GM20431 (cell line): ENCODE data around the gene TTLL11.

Experiments
- in situ Hi-C: fragments of 300-500 bp; cut with MseI, MboI; formaldehyde crosslinking; loops from one replicate; pipeline ENCODE4 v1.15.0; 2020; ENCODE audit warnings: low sequenced_read_pairs; ENCODE audit not compliant: unreplicated experiment

The TTLL11 gene

DNA sequence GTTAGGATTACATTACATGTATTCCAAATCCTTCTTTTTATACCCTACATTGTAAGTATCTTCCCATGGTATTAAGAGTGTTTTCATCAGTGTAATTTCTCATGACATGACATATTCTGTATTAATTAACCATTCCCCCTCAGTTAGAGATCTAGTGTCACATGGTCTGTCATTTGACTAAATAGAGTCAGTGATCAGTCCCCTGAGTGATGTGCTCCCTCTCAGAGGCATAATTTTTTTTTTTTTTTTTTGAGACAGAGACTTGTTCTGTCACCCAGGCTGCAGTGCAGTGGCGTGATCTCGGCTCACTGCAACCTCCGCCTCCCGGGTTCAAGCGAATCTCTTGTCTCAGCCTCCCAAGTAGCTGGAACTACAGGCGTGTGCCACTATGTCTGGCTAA, 218.6 kb downstream of the TTLL11 start:
- in situ Hi-C loops, result no loop called here

DNA sequence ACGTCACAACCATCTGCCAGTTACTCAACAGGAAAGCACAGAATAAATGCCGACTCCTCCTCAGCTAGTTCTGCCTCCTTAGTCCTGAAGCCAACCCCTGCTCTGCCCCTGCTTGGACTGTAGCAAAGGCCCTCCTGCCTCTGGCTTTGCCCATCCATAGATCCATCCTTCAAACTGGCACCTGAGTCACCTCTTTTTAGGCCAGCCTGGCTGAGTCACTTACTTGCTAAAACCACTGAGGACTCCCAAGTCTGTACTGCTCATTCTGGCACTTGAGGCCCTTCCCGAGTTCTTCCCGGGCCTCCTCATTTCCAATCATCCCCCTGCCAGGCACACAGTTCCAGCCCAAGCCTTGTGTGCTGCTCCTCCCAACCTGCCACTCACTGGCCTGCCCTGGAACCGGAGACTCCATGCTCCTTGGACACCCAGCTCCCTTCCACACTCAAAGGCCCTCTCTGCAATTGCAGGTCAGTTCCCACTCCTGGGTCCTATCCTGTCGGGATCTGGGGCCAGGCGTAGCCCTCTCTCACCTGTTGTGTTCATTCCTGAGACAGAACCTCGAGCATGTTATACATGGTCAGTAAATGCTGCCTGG, 221.6 kb downstream of the TTLL11 start:
- in situ Hi-C loops, result no loop called here

DNA sequence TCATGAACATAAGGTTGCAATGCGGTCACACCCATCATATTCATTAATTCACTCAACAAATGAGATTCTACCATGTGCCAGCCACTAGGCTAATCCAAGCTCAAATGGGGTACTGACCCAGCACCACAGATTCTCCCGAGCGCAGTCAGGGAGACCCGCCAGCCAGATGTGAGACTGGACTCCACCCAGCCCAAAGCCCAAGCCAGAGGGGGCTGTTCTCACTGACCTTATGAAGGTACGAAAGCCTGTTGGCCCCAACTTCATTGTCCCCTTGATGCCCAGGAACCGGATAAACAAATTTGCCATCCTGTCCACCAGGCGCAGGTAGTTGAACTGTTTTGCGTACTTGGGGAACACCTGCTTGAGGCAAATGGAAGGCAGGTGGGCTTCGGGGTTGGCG, 222.8 kb downstream of the TTLL11 start:
- in situ Hi-C loops, result no loop called here

DNA sequence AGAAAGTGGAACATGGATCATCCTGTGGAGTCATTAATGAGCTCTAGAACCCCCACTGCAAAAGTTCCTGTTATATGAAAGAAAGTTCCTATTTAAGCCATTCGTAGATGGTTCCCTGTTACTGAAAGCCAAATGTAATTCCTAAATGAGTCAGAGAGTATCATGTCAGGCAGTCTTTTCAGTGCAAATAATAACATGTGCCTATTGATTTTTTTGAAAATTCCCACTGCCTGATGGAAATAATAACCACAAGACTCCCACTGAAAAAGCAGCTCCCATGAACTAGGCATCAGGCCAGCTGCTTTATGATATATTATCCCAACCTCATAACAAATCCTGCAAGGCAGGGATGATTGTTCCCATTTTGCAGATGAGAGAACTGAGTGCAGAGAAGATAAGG, 224.5 kb downstream of the TTLL11 start:
- in situ Hi-C loops, result no loop called here

DNA sequence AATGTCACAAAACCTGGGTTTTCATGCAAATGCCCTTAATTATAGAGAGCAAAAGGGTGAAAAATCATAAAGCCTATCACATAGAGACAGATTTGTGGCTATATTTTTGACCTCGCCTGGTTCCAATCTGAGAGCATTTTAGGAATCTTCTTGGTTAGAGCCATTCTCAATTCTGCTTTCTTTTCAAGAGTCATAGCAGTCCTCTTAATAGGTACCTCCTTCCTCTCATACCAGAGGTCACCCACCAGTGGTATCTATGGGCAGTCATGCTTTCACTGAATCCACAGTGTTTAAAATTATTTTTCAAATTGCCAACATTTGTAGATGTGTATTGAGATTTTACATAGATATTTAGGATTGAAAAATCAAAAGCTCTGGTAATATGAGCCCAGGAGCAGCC, 226.2 kb downstream of the TTLL11 start:
- in situ Hi-C loops, result no loop called here

DNA sequence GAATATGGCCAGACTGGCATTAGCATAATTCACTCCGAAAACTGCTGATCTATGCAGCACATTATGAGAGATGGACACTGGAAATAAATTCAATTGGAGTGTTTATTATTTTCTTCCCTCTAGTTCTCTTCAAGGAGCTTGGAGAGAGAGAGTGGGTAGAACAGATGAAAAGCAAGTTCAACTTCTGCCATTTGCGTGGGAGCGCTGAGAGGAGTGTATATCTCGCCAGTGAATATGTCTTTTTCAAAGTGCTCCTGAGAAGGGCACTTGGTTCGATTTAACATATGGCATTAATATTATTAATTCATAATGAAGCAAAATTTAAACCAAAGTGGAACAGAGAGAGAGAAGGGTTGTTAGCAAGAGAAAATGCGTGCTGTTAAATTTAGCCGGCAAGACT, 227.2 kb downstream of the TTLL11 start:
- in situ Hi-C loops, result no loop called here

DNA sequence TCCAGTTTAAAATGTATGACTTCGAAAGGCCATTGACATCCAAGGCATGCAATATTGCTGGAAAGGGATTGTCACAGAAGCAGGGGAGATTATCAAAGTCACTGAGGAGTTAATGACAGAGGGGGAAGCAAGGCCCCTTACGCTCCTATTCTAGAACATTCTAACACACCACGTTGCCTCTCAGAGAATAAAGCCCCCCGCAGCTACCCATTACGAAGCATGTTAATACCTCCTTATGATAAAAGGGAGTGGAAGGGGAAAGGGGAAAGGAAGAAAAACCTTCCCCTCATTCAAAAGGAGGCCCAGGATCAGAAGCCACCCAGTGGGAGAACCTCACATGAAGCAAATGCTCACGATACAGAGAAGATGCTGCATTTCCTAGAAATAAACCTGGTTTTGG, 228.0 kb downstream of the TTLL11 start:
- in situ Hi-C loops, result no loop called here

DNA sequence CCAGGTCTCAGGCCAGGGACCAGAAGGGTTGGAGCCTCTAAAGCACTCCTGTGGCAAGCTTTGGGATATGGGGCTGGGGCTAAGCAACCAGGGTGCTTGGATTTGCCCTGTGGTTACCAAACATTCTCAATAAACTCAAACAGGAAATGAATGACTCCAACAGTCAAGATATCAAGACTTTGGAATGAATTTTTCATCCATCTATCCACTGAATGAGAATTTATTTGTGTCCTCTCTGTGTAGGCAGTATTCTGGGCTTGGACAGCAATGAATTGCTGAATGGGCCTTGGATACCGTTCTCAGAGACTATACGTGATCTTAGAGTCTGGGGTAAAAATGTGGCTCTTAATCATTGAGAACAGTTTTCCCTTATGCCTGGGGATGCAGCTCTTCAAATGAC, 229.2 kb downstream of the TTLL11 start:
- in situ Hi-C loops, result no loop called here

DNA sequence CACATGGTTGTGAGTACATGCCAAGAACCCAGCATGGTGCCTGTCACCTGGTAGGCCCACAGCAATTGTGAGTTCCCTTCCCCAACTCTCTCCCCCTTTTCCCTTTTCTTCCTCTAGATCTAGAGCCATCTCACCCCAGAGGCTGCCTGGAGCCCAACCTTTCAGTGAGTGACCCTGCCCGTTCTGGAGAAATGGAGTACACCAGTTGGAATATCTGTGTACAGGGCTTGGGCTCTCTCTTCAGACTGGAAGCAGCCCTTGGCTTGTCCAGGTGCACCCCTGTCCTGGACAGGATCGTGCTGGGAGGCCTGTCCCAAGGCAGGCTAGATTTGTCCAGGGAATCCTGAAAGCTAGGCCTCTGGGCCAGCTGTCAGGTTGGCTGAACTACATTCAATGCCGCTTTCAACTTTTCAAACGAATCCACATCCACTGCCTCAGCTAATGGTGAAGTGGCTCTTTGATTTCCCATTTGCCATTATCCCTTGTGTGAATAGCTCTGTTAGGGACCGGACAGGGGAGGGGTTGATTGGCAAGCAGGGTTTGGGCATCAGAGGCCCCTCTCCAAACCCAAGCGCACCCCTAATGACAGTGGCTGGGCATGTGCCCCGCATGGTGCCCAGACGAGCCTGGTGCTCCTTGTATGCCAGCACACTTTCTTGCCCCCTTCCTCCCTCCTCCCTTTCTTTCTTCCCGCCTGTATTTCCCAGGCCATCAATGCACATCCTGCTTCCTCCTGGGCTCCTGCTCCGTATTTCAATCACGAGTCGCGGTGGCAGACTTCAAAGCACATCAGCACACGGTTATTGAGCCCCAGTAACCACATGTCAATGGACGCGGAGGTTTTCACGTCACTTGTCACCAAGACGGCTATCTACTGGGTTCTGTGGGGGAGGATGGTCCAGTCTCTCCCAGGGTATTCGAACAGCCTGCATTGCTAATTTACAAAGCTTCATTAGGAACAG, 230.5 kb downstream of the TTLL11 start:
- in situ Hi-C loops, result no loop called here

DNA sequence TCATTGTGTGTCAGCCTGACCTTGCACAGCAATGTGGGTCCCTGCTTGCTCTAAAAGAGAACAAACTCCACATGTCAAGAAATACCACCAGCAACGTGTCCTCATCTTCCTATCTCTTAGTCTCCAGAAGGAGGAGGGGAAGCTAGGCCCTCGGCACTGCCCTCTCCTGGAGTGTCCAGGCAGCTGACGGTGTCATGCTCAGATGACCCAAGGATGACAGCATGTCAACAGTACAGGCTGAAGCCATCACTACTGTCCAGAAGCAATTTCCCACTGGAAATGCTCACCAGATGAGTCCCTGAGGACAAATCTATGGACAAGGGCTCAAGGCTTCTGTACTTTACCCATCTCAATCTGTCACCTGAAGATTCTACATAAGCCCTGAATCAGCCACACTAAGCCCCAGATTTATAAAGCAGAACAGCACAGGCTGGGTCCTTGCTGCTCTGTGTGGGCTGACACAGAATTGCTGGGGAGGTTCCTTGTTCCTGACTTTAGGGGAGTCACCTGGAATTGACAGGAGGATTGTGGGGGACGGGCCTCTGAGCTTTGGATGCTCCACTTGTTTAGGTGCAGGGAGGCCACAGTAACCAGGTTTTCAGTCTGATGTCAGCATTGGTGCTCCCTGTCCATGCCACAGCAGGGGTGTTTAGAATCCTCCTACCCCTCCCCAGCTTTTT, 231.5 kb downstream of the TTLL11 start:
- in situ Hi-C loops, result no loop called here

DNA sequence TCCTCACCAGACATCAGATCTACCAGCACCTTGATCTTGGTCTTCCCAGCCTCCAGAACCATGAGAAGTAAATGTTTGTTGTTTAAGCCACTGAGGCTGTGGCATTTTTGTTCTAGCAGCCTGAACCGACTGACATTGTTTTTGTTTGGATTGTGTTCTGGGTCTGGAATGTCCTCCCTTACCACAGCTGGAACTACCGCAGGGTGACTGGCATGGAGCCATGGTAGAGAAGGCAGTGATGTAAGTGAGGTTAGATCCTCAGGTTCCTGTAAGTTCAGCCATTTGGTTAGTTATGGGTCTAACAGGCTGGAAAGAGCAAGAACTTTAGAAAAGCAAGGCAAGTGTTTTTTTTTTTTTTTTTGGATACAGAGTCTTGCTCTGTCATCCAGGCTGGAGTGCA, 232.4 kb downstream of the TTLL11 start:
- in situ Hi-C loops, result no loop called here

DNA sequence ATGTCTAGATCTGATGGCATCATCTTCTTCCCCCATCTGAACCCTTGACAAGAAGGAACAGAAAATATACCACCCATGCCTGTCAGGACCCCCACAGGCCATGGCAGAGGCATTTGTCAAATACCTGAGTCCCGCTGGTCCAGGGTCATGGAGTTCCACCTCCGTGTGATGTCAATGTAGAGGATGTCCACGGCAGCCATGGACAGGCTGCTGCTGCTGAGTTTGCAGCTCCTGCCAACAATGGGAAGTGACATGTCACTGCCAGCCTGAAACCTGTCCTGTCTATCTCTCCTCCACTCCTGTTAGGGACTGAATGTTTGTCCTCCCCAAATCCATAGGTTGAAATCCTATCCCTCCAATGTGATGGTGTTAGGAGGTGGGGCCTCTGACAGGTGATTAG, 232.9 kb downstream of the TTLL11 start:
- in situ Hi-C loops, result no loop called here

DNA sequence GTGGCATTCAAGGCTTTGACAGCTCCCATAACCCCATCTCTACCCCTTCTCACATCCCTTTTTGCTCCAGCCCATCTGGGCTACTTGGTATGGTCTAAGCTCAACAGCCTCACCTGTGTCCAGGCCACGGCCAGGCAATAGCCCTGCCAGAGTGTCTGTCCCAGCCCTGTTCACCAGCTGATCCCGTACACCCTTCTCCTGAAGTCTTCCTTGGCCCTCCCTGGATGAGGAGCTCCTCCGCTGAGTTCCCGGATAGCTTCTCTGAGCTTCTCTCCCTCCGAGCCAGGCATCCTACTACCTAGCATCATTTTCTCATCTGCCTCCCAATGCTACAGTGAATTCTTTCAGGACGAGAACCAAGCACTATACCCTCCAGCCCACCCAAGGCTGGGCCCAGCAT, 233.5 kb downstream of the TTLL11 start:
- in situ Hi-C loops, result no loop called here

DNA sequence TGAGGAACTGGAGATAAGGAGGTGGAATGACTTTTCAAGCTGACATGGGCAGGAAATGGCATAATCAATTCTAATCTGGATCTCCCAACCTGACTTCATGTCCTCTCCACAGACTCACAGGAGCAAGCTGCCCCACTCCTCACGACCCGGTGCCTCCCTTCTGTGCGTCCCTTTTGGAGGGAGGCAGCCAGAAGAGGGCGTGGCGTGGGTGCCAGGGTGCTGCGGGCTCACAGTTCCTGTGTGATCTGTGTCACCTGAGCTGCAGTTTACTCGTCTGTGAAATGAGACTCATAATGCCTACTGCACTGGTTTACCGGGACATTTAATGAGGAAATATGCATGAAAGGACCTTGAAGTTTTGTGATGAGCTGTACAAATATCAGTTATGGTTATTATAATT, 234.3 kb downstream of the TTLL11 start:
- in situ Hi-C loops, result no loop called here

DNA sequence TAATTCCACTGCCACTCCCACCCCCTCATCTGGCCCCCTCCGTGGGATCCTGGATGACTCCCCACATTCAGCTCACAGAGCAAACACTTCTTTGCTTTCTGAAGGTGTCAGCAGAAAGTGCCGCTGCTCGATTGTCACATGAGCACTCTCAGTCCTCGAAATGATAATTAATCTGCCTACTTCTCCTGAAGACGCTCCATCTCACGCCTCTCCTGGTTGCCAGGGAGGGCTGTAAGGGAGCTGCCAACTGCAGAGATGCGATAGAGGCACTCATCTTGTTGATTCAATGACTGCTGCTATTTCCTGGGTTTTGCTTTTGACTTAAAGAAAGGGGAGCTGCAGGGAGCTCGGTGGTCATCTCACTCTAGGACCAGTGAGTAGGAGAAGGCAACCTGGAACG, 235.2 kb downstream of the TTLL11 start:
- in situ Hi-C loops, result no loop called here

DNA sequence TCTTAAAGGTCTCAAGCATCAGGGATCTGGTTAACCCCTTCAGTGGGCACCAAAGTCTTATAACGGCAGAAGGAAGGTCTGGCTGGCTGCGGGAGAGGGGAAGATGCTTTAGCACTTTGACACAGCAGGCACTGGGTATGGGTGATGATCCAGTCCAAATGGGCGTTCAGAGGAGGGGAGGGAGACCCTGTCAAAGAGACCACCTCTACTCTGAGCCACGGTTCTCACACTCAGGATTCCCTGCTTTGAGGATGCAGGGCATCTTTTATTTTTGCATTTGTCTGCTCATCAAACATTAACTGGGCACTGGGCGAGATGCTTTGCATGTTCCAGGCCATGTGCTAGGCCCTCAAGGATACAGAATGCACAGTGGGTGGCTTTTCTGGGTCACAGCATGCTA, 237.6 kb downstream of the TTLL11 start:
- in situ Hi-C loops, result no loop called here

DNA sequence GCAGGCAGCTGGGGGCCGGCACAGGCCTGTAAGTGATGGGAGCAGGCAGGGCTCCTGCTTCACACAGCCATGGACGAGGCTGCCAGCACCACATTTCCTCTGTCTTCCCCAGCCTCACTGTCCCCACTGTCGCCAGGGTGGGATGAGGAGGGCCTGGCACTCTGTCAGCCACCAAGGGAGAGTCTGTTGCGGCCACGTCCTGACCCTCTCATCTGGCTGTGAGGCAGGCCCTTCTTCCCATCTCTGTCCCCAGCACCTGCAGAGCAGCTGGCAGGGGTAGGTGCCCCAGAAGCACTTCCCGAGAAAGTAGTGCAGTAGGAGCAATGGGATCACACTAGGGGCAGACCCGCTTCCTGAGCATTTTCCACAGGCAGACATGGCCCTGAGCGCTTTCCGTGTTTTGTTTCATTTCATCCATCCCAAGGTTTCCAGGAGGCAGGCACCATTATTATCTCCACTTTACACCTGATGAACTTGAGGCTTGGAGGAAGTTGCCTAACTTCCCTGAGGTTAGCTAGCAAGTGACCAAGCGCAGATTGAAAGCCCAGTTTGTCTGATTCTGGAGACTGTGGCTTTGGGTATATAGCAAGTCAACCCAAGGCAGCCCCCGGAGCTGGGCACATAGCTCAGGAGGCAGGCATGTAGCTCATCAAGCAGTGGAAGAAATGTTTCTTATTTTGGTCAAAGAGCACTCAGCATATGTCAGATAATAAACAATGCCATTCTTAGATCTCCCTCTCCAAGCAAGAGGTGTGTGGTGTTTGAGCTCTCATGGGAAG, 239.3 kb downstream of the TTLL11 start:
- in situ Hi-C loops, result no loop called here

DNA sequence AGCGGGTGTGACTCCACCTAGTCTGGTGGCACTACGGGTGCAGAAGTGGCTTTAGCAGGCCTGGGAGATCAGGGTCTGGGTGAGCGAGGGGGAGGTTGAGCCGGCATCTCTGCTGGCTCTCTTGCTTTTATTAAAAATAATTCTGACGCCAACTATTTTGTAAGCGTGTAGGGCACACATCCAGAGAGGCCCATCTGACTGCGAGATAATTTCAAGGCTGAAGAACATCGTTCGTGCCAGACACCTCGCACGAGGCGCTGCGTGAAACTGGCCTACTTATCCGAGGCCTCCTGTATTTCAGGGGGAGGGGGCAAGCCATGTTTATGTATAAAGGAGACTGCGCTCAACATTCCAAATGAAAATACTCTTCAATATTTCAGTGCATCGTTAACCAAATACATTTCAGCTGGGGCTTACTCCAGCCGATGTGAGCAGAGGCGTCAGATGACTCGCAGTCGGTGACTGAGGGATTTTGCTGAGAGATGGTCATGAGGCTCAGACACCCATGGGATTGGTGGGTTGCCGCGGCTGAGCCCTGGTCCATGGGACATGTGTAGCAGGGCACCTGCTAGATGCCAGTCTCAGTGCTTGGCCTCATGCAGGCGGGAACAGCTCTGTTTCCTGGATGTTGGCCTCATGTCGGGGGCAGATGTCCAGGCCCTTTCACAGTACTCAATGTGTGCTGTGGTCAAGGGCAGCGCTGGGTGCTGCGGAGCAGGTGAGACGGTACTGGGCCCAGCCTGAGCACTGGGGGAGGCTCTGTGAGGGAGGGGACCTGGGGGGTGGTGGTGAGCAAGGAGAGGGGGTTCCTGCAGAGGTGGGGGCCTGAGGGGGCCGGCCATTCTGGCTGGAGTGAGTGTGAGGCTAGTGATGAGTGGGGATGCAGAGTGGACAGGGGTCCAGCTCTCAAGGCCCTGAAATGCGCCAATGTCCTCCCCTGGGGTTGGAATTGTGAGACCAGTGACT, 240.2 kb downstream of the TTLL11 start:
- in situ Hi-C loops, result no loop called here

DNA sequence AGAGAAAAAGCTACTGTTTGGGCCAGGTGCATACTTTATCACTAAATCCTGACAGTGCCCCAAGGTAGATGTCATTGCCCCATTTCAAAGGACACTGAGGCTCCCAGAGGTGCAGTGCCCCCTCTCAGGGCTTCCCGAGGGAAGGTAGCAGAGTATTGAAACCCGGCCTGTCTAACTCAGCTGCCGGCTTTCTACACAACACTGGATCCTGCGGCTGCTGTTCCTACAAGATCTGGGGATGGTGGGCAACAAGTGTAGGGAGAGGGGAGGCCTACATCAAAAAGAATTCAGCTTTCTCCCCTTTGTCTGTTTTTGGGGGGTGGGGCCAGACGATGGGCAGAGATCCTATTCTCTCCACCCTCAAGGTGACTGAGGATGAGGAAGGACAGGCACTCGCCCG, 240.9 kb downstream of the TTLL11 start:
- in situ Hi-C loops, result no loop called here
